Measurements from ENCODE around the gene CMIP.
A peak's percentile ranks its signal among the peaks of the same experiment; 100 is the strongest.

The CMIP gene

GRCh38 chr16:81464279-81464678 lies 19.7 kb downstream of the CMIP start:
- no peak for DNase-seq

- no peak for DNase-seq
These were observed 20.9 kb downstream of the CMIP start for GRCh38 chr16:81465375-81465943.

- DNase-seq: no peak
These were observed 21.9 kb downstream of the CMIP start for GRCh38 chr16:81466356-81466980.

- DNase-seq: no peak
These were observed 22.5 kb downstream of the CMIP start for GRCh38 chr16:81467072-81467471.

GRCh38 chr16:81467815-81468214 lies 23.2 kb downstream of the CMIP start:
- no peak for DNase-seq

- DNase-seq: no peak
These were observed 23.8 kb downstream of the CMIP start for GRCh38 chr16:81468269-81468902.

- DNase-seq: no peak
These were observed 24.6 kb downstream of the CMIP start for GRCh38 chr16:81469183-81469677.

- DNase-seq: no peak
These were observed 25.3 kb downstream of the CMIP start for GRCh38 chr16:81469710-81470535.

- no peak for DNase-seq
These were observed 26.4 kb downstream of the CMIP start for GRCh38 chr16:81470796-81471636.

- DNase-seq: no peak
These were observed 27.3 kb downstream of the CMIP start for GRCh38 chr16:81471882-81472281.

GRCh38 chr16:81472391-81472790 lies 27.8 kb downstream of the CMIP start:
- no peak for DNase-seq

GRCh38 chr16:81473066-81473488 lies 28.5 kb downstream of the CMIP start:
- no peak for DNase-seq

GRCh38 chr16:81473558-81473957 lies 28.9 kb downstream of the CMIP start:
- no peak for DNase-seq

GRCh38 chr16:81473969-81474959 lies 29.7 kb downstream of the CMIP start:
- DNase-seq: no peak

- DNase-seq: no peak
These were observed 33.4 kb downstream of the CMIP start for GRCh38 chr16:81477697-81478693.

- no peak for DNase-seq
These were observed 34.4 kb downstream of the CMIP start for GRCh38 chr16:81478876-81479511.

- no peak for DNase-seq
These were observed 36.1 kb downstream of the CMIP start for GRCh38 chr16:81480606-81481206.

- DNase-seq: peak; percentile 11
These were observed 36.7 kb downstream of the CMIP start for GRCh38 chr16:81481207-81481821.
